HL-60/S4 (cell line): ENCODE data around the gene CIAO2B.
"Not testable (repeated sequence)": the region's sequence is repeated elsewhere in the genome, so short reads cannot be mapped to it uniquely, and the experiment has no call there.

Experiments used
- in situ Hi-C: fragments of 300-500 bp; cut with MboI; formaldehyde crosslinking; loops from 2 replicates; pipeline ENCODE4 v1.14.3; 2022; ENCODE audit warnings: low sequenced_read_pairs

CIAO2B gene

GRCh38 chr16:66906916-66907836, 27.0 kb downstream of the CIAO2B start:
- in situ Hi-C loops: no loop called here

DNA sequence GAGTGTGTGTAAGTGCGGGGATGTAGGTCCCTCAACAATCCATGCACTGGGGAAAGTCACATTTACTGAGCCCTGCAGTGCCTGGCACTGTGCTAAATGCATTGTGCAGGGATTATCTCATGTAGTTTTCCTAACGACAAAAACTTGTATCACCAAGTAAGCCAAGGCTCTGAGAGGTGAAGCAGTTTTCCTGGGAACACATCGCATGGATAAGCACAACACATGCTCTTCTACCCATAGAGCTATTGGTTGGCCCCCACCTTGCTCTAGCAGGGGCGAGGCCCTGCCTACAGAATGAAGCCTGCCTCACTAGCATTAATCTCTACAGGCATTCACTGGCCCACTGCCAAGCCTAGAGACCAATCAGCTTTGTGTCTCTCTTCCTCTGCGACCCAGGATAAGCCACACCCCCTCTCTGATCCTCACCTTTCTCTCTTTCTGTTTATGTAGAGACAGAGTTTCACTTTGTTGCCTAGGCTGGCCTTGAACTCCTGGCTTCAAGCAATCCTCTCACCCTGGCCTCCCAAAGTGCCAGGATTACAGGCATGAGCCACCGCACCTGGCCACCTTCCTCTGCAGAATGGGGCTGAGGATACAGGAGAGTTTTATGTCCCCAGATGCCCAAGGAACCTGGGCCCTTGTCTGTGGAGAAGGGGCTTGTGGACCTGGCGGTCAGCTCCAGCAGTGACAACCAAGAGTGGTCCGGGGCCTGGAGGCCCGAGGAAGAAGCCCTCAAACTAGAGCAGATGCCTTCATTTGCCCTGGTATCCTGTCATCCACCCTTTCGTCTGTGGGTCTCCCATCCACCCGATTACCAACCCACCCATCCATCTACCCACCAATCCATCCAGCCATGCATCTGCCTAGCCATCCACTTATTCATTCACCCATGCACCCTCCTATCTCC, 28.3 kb downstream of the CIAO2B start:
- in situ Hi-C loops: no loop called here

DNA sequence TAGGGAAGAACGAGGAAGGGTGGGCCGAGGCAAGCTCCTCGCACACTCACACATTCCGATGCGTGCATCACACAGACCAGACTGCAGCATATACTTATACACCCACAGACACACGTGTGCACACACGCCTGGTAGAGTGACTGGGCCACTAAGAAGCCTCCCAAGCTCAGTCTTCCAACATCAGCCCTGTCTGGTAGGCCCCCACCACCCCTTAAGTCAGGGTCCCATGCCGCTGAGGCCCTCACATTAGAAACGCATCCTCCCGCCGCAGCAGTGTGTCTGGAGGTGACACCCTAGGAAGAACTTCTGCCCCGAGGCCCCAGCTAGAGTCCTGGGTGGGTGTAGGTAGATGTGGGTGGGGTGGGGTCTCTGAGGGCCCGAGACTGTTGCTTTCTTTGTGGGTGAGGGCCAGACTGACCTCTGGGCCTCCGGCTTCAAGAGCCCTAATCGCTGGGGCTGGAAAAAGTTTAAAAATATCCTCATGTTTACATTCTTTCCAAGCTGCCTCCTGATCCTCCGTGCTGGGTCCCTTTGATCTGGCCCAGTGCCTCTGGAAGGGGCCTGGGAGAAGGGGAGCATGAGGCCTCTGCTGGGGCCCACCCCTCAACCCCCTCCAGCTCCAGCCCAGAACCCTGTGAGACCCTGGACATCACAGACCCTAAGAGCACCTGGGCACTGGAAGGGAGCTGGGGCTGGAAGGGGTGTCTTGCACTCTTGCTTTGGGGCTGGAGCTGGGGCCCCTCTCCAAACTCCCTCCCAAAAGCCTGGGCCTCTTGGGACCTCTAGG, 29.2 kb downstream of the CIAO2B start:
- in situ Hi-C loops: no loop called here

GRCh38 chr16:66904428-66904845, 29.8 kb downstream of the CIAO2B start:
- in situ Hi-C loops: no loop called here

DNA sequence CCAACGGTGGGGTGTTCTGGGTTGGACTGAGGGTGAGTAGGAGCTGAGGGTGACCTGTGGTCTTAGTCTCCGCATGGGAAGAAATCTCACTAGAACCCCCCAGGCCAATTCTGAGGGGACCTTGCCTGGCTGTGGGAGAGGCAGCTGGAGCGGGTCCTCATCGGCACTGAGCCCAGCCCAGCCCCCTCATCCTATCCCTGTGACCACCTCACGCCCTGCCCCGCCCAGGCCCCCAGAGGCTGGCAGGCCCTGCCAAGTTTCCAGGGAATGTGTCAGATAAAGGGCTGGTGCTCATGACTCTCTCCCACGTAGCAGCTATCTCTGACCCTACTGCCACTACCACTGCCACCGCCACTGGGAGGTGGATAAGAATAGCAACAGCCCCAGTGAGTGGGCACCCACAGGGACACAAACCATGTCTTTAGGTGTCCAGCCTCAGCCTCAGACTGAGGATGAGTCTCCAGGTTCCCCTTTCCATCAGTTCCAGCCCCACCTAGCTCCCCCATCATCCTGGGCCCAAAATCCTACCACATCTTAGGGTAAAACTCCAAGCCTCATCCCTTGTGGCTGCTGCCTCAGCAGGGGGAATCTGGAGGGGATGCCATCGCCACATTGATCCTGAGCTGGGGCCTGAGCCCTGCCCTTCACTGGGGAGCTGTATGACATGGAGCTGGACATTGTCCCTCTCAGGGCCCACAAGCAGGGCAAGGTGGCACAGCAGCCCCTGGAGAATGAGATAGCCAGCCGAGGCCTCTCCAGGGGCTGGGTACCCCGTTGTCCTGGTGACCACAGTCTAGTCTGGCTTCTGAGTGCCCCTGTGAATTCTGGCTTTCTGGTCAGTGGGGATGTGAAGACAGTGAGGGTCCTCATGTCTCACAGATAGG, 30.4 kb downstream of the CIAO2B start:
- in situ Hi-C loops: no loop called here

DNA sequence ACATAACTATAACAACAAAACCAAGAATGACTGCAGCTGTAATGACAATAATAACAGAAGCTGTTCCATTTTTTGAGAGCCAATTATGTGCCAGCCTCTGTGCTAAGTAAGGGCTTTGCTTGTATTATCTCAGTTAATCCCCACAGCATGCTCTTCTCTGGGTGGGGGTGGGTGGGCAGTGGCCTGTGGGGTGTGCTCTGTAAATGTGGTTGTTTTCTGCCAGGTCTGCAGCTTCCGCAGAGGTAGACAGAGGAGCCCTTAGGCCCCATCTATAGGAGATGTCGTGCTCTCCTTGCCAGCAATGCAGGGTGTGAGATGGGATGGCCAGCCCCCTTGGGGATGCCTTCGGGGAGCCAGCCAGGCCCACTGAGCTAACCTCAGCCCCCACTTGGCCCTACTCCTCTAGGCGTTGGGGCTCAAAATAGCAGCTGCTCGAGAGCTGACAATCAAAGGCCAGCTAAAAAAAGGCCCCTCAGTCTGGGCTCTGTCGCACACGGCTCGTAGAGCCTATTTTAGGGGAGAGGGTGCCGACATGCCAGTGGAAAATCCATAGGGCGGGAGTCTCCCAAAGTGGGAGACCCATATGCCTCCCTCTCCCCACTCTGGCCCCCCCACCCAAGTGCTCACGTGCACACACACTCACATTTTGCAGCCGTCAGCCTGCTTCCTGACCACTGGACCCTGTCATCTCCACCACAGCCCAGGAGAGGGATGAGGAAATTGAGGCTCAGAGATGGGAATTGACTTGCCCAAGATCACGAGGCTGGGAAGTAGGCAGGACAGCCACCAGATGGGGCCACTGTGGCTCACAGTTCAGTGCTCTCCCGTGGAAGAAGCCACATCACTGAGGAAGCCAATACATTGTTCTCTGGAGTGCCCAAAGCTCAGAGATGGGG, 31.3 kb downstream of the CIAO2B start:
- in situ Hi-C loops: no loop called here

- in situ Hi-C loops: no loop called here
Measured at GRCh38 chr16:66901626-66902025, 32.6 kb downstream of the CIAO2B start.

GRCh38 chr16:66900721-66901441, 33.3 kb downstream of the CIAO2B start:
- in situ Hi-C loops: no loop called here

- in situ Hi-C loops: no loop called here
Measured at GRCh38 chr16:66899945-66900710, 34.1 kb downstream of the CIAO2B start.

- in situ Hi-C loops: no loop called here
Measured at GRCh38 chr16:66899310-66899944, 34.8 kb downstream of the CIAO2B start.

- in situ Hi-C loops: no loop called here
Measured at GRCh38 chr16:66898933-66899309, 35.3 kb downstream of the CIAO2B start.

DNA sequence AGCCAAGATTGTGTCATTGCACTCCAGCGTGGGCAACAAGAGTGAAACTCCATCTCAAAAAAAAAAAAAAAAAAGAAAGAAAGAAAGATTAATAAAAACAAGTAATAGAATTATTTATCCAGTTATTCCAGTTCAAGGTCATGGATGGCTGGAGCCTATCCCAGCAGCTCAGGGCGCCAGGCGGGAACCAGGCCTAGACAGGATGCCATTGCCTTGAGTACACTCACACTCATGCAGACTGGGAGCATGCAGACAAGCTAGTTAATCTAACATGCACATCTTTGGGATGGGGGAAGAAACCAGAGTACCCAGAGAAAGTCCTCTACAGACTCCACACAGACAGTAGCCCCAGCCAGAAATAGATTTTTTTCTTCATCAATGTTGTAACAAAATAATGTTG, 36.0 kb downstream of the CIAO2B start:
- in situ Hi-C loops: no loop called here

GRCh38 chr16:66896682-66897081, 37.5 kb downstream of the CIAO2B start:
- in situ Hi-C loops: not testable (repeated sequence)

DNA sequence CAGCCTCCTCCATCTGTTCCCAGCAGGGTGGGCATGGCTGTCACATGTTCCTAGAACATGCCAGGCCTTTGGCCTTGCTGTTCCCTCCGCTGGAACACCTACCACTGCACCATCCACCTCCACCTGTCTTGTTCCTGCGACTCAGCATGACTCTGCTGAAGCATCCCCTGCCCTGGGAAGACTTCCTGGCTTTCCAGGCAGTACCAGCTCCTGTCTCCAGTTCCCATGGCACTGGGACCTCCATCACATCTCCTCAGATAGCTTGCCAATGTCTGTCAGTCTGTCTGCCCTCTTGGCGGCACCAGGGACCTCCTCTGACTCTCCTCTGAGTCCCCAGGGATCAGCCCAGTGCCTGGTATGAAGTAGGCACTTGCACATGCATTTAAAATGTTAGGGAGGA, 38.2 kb downstream of the CIAO2B start:
- in situ Hi-C loops: no loop called here

DNA sequence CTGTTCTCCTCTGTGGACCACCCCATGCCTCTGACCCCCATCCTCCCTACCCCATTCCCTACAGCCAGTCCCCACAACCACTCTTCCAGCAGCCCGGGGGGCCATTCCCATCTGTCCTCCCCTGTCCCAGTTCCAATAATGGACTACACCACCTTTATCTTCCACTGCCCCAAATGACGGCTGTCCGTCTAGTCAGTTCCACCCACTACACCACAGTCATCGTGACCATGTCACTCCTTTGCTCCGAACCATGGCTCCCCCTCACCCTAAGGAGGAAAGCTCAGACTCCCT, 38.6 kb downstream of the CIAO2B start:
- in situ Hi-C loops: no loop called here

- in situ Hi-C loops: no loop called here
Measured at GRCh38 chr16:66894948-66895688, 39.1 kb downstream of the CIAO2B start.

GRCh38 chr16:66894055-66894454, 40.1 kb downstream of the CIAO2B start:
- in situ Hi-C loops: no loop called here
